ENCODE data around the gene SMIM38. TPM values are rescaled to one million over a fixed set of nuclear protein-coding genes. Genes with fewer than 3 reads are reported as not detected.

Gene SMIM38
- total and polyA plus RNA-seq, 4 donors: 0.03 to 1.7 (median 0.07) TPM

GRCh38 chr11:69144316-69145049, 11.3 kb upstream of the SMIM38 start:
- no peak for DNase-seq (ENCODE audit: low spot score)
- Histone ChIP-seq H3K4me3 (ENCODE audit: low read depth in 1 of 3, low read length in 3 of 3) (no peak overlapping the region), H3K9ac (ENCODE audit: low read depth in 1 of 2, low read length in 2 of 2) (no peak overlapping the region), H3K27ac (ENCODE audit: low read depth in 1 of 2, low read length in 2 of 2) (no peak overlapping the region), H3K36me3 (ENCODE audit: control insufficient read depth in 4 of 4, insufficient read depth in 3 of 4, low read depth in 1 of 4, low read length in 3 of 4) (no peaks in the 10 kb centered on the region), H3K4me1 (ENCODE audit: control insufficient read depth in 4 of 4, insufficient read depth in 4 of 4, low read length in 3 of 4) (no peaks in the 10 kb centered on the region), H3K9me3 (ENCODE audit: control insufficient read depth in 4 of 4, low read length in 3 of 4) (peaks cover 0 to 8% (median 7%) of the 10 kb centered on the region in 4 donors), H3K27me3 (ENCODE audit: control insufficient read depth in 4 of 4, insufficient read depth in 4 of 4, low read length in 3 of 4) (no peaks in the 10 kb centered on the region)
- TF ChIP-seq EGR1 (IDR thresholded peaks at IDR 0.05; ENCODE audit: low read depth in 2 of 2) (no peak), SP1 (IDR thresholded peaks at IDR 0.05) (no peak), TAF1 (conservative IDR thresholded peaks at IDR 0.05) (no peak), MAX (IDR thresholded peaks at IDR 0.05) (no peak), NR2F2 (IDR thresholded peaks at IDR 0.05) (no peak), HNF4G (IDR thresholded peaks at IDR 0.05) (no peak), RAD21 (IDR thresholded peaks at IDR 0.05) (no peak), YY1 (IDR thresholded peaks at IDR 0.05) (no peak), JUND (IDR thresholded peaks at IDR 0.05) (no peak), FOXA2 (IDR thresholded peaks at IDR 0.05) (no peak), REST (IDR thresholded peaks at IDR 0.05) (no peak), CTCF (IDR thresholded peaks at IDR 0.05; ENCODE audit: low read depth, low read length, missing input control) (no peak), ZBTB33 (IDR thresholded peaks at IDR 0.05) (no peak), HNF4A (conservative IDR thresholded peaks at IDR 0.05) (no peak), FOXA1 (IDR thresholded peaks at IDR 0.05) (no peak)
- TF ChIP-seq, protein P1, sequence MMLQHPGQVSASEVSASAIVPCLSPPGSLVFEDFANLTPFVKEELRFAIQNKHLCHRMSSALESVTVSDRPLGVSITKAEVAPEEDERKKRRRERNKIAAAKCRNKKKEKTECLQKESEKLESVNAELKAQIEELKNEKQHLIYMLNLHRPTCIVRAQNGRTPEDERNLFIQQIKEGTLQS (IDR thresholded peaks at IDR 0.05): no peak
- WGBS: 74% methylated on average over 7 of the region's 7 CpGs

DNA sequence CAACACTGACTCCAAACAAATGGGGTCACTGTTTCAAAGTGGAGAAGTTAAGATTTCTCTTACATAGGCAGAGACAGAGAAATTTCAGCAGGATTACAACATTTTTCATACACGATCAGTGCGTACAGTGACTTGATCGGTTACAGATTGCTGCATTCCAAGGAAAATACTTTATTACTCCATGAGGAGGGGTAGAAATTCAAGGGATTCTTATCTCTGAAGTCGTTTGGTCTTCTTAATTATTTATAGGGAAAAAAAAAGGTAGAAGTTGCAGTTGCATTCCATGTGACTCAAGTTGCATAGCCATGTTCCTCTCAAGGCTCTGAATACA, 10.7 kb upstream of the SMIM38 start:
- Histone ChIP-seq H3K4me3 (ENCODE audit: low read depth in 1 of 3, low read length in 3 of 3) (no peak overlapping the region), H3K4me1 (ENCODE audit: control insufficient read depth in 4 of 4, insufficient read depth in 4 of 4, low read length in 3 of 4) (no peaks in the 10 kb centered on the region), H3K27me3 (ENCODE audit: control insufficient read depth in 4 of 4, insufficient read depth in 4 of 4, low read length in 3 of 4) (no peaks in the 10 kb centered on the region), H3K9ac (ENCODE audit: low read depth in 1 of 2, low read length in 2 of 2) (no peak overlapping the region), H3K9me3 (ENCODE audit: control insufficient read depth in 4 of 4, low read length in 3 of 4) (peaks cover 0 to 8% (median 7%) of the 10 kb centered on the region in 4 donors), H3K36me3 (ENCODE audit: control insufficient read depth in 4 of 4, insufficient read depth in 3 of 4, low read depth in 1 of 4, low read length in 3 of 4) (no peaks in the 10 kb centered on the region), H3K27ac (ENCODE audit: low read depth in 1 of 2, low read length in 2 of 2) (no peak overlapping the region)
- no peak for TF ChIP-seq CTCF (IDR thresholded peaks at IDR 0.05; ENCODE audit: low read depth, low read length, missing input control)
- TF ChIP-seq FOXA1 (IDR thresholded peaks at IDR 0.05): no peak
- TF ChIP-seq YY1 (IDR thresholded peaks at IDR 0.05): no peak
- no peak for TF ChIP-seq ZBTB33 (IDR thresholded peaks at IDR 0.05)
- no peak for DNase-seq (ENCODE audit: low spot score)
- WGBS: 82% methylated on average over 4 of the region's 4 CpGs
